Spleen (tissue), 11 donors: Measurements from ENCODE around the gene PRCD. TPM values are rescaled to one million over a fixed set of nuclear protein-coding genes. Genes with fewer than 3 reads are reported as not detected.
A peak's percentile ranks its signal among the peaks of the same experiment; 100 is the strongest.

Source experiments
- DNase-seq: peaks from one replicate; pipeline ENCODE4 v3.0.0-alpha.2; 2020
- H3K27ac ChIP-seq, 8 donors: fragments of 200-600 bp; sonication (generic) in 7 of 8; 1 replicate in 4 of 8; 2 replicates in 4 of 8; pipeline versions ENCODE4 v1.5.0 to v1.8.0; 2016 to 2021; ENCODE audit warnings: inconsistent platforms in 4 of 8, mild to moderate bottlenecking in 4 of 8, moderate library complexity in 1 of 8
- H3K27me3 ChIP-seq, 7 donors: fragments of 200-600 bp; sonication (generic) in 6 of 7; replicated peaks in 1 of 7; 1 replicate in 4 of 7; 2 replicates in 3 of 7; pipeline versions ENCODE4 v1.5.0 to v1.8.0; 2016 to 2021; ENCODE audit warnings: inconsistent platforms in 3 of 7, mild to moderate bottlenecking in 1 of 7
- H3K36me3 ChIP-seq, 6 donors: fragments of 200-600 bp; sonication (generic) in 5 of 6; 1 replicate in 4 of 6; 2 replicates in 2 of 6; pipeline versions ENCODE4 v1.5.0 to v1.8.0; 2016 to 2021; ENCODE audit warnings: inconsistent platforms in 2 of 6
- H3K4me1 ChIP-seq, 6 donors: fragments of 200-600 bp; sonication (generic) in 5 of 6; 1 replicate in 3 of 6; 2 replicates in 3 of 6; pipeline versions ENCODE4 v1.5.0 to v1.8.0; 2016 to 2021; ENCODE audit warnings: inconsistent platforms in 3 of 6
- H3K4me3 ChIP-seq, 8 donors: fragments of 200-600 bp; sonication (generic) in 7 of 8; 1 replicate in 4 of 8; 2 replicates in 4 of 8; pipeline versions ENCODE4 v1.5.0 to v1.8.0; 2016 to 2021; ENCODE audit warnings: inconsistent platforms in 4 of 8, mild to moderate bottlenecking in 4 of 8, moderate library complexity in 2 of 8
- H3K9me3 ChIP-seq, 8 donors: fragments of 200-600 bp; sonication (generic) in 7 of 8; 1 replicate in 4 of 8; 2 replicates in 4 of 8; pipeline versions ENCODE4 v1.5.0 to v1.8.0; 2016 to 2021; ENCODE audit warnings: inconsistent platforms in 4 of 8
- POLR2A ChIP-seq, 3 donors: fragments of 450-650 bp; IDR thresholded peaks; one replicate each; pipeline ENCODE4 v1.5.1; 2017; ENCODE audit warnings: antibody characterized with exemption in 3 of 3, mild to moderate bottlenecking in 1 of 3
- POLR2AphosphoS5 ChIP-seq, 3 donors: sonication (generic); formaldehyde crosslinking; IDR thresholded peaks; one replicate each; pipeline ENCODE4 v1.5.1; 2017; ENCODE audit warnings: antibody characterized with exemption in 3 of 3
- WGBS, 5 donors: extraction: QIAGEN DNeasy Blood & Tissue Kit in 3 of 5; methylation state at CpG; one replicate each; pipeline versions ENCODE4 v1.1.5 to v1.1.7; 2013 to 2018; 5-methylcytosine and 5-hydroxymethylcytosine counted together
- intact Hi-C: fragments of 100-400 bp; cut with DNase I; formaldehyde crosslinking; loops from one replicate; pipeline ENCODE4 v1.15.0; 2023; ENCODE audit warnings: low total_unique reads
- polyA plus RNA-seq, 3 donors: library from polyadenylated mRNA; stranded (reverse); fragments of 200-250 nt; gene quantifications; one replicate each; pipeline ENCODE4 v1.2.1, GENCODE V29; 2013
- total RNA-seq, 7 donors: library from RNA; depleted of rRNA in 3 of 7; stranded (reverse); fragments of >200 nt in 3 of 7; fragmentation: NEBNext Ultra II Directional in 4 of 7; extraction: Animal tissue kit (Norgen Biotek cat#: 25700) in 4 of 7; gene quantifications; one replicate each; pipeline versions ENCODE4 v1.1.0 to v1.2.1, GENCODE V29; 2016 to 2021
- TF ChIP-seq, protein P1 (sequence below), 11 experiments: fragments of 200-600 bp in 7 of 11; fragments of 450-650 bp in 4 of 11; sonication (generic) in 4 of 11; IDR thresholded peaks in 8 of 11; conservative IDR thresholded peaks in 3 of 11; 1 replicate in 7 of 11; 2 replicates in 4 of 11; pipeline versions ENCODE4 v1.4.0 to v1.8.0; 2016 to 2021; ENCODE audit warnings: antibody characterized with exemption in 11 of 11, inconsistent platforms in 4 of 11, mild to moderate bottlenecking in 1 of 11
- donor health status: healthy with polysubstance abuse.
- donor health status: DM: no; HTN: no; CAD: no; lungs with moderate emphysema.
- donor health status: DM: no; HTN: no; CAD: no.
- donor health status: Bipolar disorder and iron deficiency.
- donor health status: healthy.
- donor health status: DM: no; HTN: no; CAD: no.
- donor health status: DM: yes; HTN: yes; CAD: no.

The PRCD gene
- total and polyA plus RNA-seq, 10 donors = 3.5 to 54.1 (median 11.8) TPM

DNA sequence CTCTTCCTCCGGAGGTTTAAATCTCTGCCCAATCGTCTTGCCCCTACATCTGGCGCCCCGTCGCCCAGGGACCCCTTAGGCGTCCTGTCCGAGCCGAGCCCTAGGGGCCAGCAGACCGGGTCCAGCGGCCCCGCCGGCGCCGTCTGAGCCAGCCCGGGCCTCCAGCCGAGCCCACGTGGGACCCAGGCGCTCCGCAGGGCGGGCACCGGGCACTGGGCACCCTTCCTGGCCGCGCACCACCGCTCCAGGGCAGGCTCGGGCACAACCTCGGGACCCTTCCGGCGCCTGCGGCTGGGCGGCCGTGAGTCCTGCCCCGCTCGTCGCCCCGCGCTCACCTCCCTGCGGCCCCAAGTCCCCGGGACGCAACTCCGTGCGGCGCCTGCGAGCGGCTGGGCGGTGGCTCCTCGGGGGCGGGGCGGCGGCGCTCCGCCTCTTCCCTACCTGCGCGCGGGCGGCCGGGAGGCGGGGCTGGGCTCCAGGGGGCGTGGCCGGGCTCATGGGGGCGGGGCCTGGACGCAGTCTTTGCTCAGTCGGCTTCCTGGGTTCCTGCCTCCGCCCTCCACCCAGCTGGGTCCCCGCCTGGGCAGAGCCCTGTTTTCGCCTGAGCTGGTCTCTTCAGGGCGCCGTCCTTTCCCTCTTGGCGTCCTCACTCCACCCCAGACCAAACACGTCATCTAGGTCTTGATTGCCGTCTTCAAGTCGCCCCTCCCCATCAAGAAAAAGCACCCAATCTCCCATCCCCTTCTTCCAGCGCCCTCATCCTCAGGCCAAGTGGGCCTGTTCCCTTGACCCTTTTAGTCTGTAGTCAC lies 38.6 kb upstream of the PRCD start, which contains the start of gene RHBDF2:
Gene RHBDF2 (minus strand): TSS at position 406 of the 809 bp plus-strand sequence. CDS start 19,899 bp downstream, outside the sequence.
- peak; percentile 65 to 91 (median 75) for TF ChIP-seq POLR2A (IDR thresholded peaks at IDR 0.05)
- TF ChIP-seq, protein P1, sequence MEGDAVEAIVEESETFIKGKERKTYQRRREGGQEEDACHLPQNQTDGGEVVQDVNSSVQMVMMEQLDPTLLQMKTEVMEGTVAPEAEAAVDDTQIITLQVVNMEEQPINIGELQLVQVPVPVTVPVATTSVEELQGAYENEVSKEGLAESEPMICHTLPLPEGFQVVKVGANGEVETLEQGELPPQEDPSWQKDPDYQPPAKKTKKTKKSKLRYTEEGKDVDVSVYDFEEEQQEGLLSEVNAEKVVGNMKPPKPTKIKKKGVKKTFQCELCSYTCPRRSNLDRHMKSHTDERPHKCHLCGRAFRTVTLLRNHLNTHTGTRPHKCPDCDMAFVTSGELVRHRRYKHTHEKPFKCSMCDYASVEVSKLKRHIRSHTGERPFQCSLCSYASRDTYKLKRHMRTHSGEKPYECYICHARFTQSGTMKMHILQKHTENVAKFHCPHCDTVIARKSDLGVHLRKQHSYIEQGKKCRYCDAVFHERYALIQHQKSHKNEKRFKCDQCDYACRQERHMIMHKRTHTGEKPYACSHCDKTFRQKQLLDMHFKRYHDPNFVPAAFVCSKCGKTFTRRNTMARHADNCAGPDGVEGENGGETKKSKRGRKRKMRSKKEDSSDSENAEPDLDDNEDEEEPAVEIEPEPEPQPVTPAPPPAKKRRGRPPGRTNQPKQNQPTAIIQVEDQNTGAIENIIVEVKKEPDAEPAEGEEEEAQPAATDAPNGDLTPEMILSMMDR (IDR thresholded peaks at IDR 0.05 in 8 of 11, conservative IDR thresholded peaks at IDR 0.05 in 3 of 11) = peak in 3 of 11 experiments; percentile 2 to 47 (median 22)
- TF ChIP-seq POLR2AphosphoS5 (IDR thresholded peaks at IDR 0.05) = peak; percentile 95 to 97 (median 96)
- peak; percentile 99 for DNase-seq
- WGBS, 5 donors = 0 to 1% (median 0%) methylated on average over 15 to 72 of the region's 72 CpGs
- H3K36me3 ChIP-seq = peaks cover 0 to 15% (median 0%) of the 10 kb centered on the region in 6 donors
- intact Hi-C loops = loop anchor here (10.0 kb wide), 1 partner anchor 196 kb away; the partner anchor contains the start of gene QRICH2
- H3K27ac ChIP-seq = peak within 1 kb of the TSS; percentile 88 to 98 (median 95)
- no peaks in the 10 kb centered on the region for H3K9me3 ChIP-seq
- peak within 1 kb of the TSS; percentile 51 to 99 (median 91) for H3K4me3 ChIP-seq
- H3K27me3 ChIP-seq = no peaks in the 10 kb centered on the region
- H3K4me1 ChIP-seq = peaks cover 34 to 84% (median 66%) of the 10 kb centered on the region in 6 donors

- Histone ChIP-seq H3K27me3 (no peaks in the 10 kb centered on the region), H3K9me3 (no peaks in the 10 kb centered on the region), H3K4me3 (peak overlapping the region in 6 of 8 donors; percentile 51 to 99 (median 93)), H3K4me1 (peaks cover 33 to 84% (median 65%) of the 10 kb centered on the region in 6 donors), H3K27ac (peak overlapping the region; percentile 88 to 98 (median 95)), H3K36me3 (peaks cover 0 to 12% (median 0%) of the 10 kb centered on the region in 6 donors)
- WGBS, 5 donors = 77 to 84% (median 83%) methylated on average over 11 of the region's 11 CpGs
- intact Hi-C loops = loop anchor here (10.0 kb wide), 1 partner anchor 197 kb away; the partner anchor contains the start of gene QRICH2
- TF ChIP-seq, protein P1 (IDR thresholded peaks at IDR 0.05 in 8 of 11, conservative IDR thresholded peaks at IDR 0.05 in 3 of 11) = no peak
- TF ChIP-seq POLR2AphosphoS5 (IDR thresholded peaks at IDR 0.05) (no peak), POLR2A (IDR thresholded peaks at IDR 0.05) (no peak)
- DNase-seq = no peak
Measured at GRCh38 chr17:76501827-76502307, 38.0 kb upstream of the PRCD start.

- Histone ChIP-seq H3K27me3 (no peaks in the 10 kb centered on the region), H3K36me3 (peaks cover 0 to 8% (median 0%) of the 10 kb centered on the region in 6 donors), H3K9me3 (no peaks in the 10 kb centered on the region), H3K27ac (peak overlapping the region in 6 of 8 donors; percentile 88 to 98 (median 96)), H3K4me3 (peak overlapping the region in 1 of 8 donors; percentile 99), H3K4me1 (peaks cover 25 to 78% (median 58%) of the 10 kb centered on the region in 6 donors)
- DNase-seq = no peak
- TF ChIP-seq POLR2A (IDR thresholded peaks at IDR 0.05) (no peak), POLR2AphosphoS5 (IDR thresholded peaks at IDR 0.05) (peak in 1 of 3 donors; percentile 33)
- TF ChIP-seq, protein P1 (IDR thresholded peaks at IDR 0.05 in 8 of 11, conservative IDR thresholded peaks at IDR 0.05 in 3 of 11) = no peak
- intact Hi-C loops = loop anchor here (10.0 kb wide), 1 partner anchor 198 kb away; the partner anchor contains the start of gene QRICH2
- WGBS, 5 donors = 72 to 88% (median 79%) methylated on average over 8 of the region's 8 CpGs
Measured at GRCh38 chr17:76502341-76503211, 37.3 kb upstream of the PRCD start.
